ENCODE measurements around the gene TMEM202.

- no peak for TF ChIP-seq BCL11A (IDR thresholded peaks at IDR 0.05; ENCODE audit: low read depth, low read length)
- no peak for TF ChIP-seq CTCF (IDR thresholded peaks at IDR 0.05 in 2 of 3, conservative IDR thresholded peaks at IDR 0.05 in 1 of 3; ENCODE audit: control insufficient read depth in 2 of 3, extremely low read depth in 1 of 3, insufficient read depth in 1 of 3, low read depth in 3 of 3, low read length in 3 of 3)
- TF ChIP-seq TAF1 (IDR thresholded peaks at IDR 0.05; ENCODE audit: borderline replicate concordance, low read depth, low read length) = no peak
- TF ChIP-seq POLR2A (IDR thresholded peaks at IDR 0.05; ENCODE audit: low read depth, low read length) = no peak
- TF ChIP-seq EED (IDR thresholded peaks at IDR 0.05; ENCODE audit: low read depth) = no peak
Observed at GRCh38 chr15:72369964-72370363, 28.1 kb upstream of the TMEM202 start.

Data from GM12878 (cell line).